Thoracic aorta (tissue), 2 donors: ENCODE data around the gene IQSEC1. TPM values are rescaled to one million over a fixed set of nuclear protein-coding genes. Genes with fewer than 3 reads are reported as not detected.

Source experiments
- ATAC-seq: fragments of 150-250 bp; one replicate; pipeline ENCODE4 v1.8.0; 2017; ENCODE audit warnings: low read depth; ENCODE audit not compliant: insufficient number of reproducible peaks, low FRiP score
- DNase-seq: peaks from one replicate; pipeline ENCODE4 v3.0.0-alpha.2; 2020; ENCODE audit warnings: low spot score
- H3K27ac ChIP-seq, 2 donors: fragments of 200-600 bp; sonication (generic); 1 replicate in 1 of 2; 2 replicates in 1 of 2; pipeline ENCODE4 v1.5.1; 2016; ENCODE audit warnings: mild to moderate bottlenecking in 2 of 2, moderate library complexity in 2 of 2
- H3K27me3 ChIP-seq: fragments of 200-600 bp; sonication (generic); replicated peaks from 2 replicates; pipeline ENCODE4 v1.6.0; 2016; ENCODE audit warnings: mild to moderate bottlenecking; ENCODE audit not compliant: insufficient read depth
- H3K36me3 ChIP-seq: fragments of 200-600 bp; sonication (generic); one replicate; pipeline ENCODE4 v1.5.1; 2016
- H3K4me1 ChIP-seq, 2 donors: fragments of 200-600 bp; sonication (generic); 1 replicate in 1 of 2; 2 replicates in 1 of 2; pipeline versions ENCODE4 v1.5.1 to v1.6.0; 2016; ENCODE audit warnings: low read depth in 2 of 2, mild to moderate bottlenecking in 1 of 2; ENCODE audit not compliant: control insufficient read depth in 1 of 2
- H3K4me3 ChIP-seq: fragments of 200-600 bp; sonication (generic); 2 replicates; pipeline ENCODE4 v1.5.1; 2016; ENCODE audit warnings: mild to moderate bottlenecking
- H3K9me3 ChIP-seq: fragments of 200-600 bp; sonication (generic); 2 replicates; pipeline ENCODE4 v1.5.1; 2016
- CTCF ChIP-seq: fragments of 200-600 bp; sonication (generic); IDR thresholded peaks from one replicate; pipeline ENCODE4 v1.5.1; 2019; ENCODE audit warnings: antibody characterized with exemption
- total RNA-seq, 2 donors: library from RNA; depleted of rRNA; stranded (reverse); fragments of >200 nt; gene quantifications; one replicate each; pipeline versions ENCODE4 v1.1.0 to v1.2.3, GENCODE V29; 2016

IQSEC1 gene
- total RNA-seq, 2 donors from 2014 or later = 93.6 to 121 TPM

- H3K9me3 ChIP-seq = no peaks in the 10 kb centered on the region
- no peak overlapping the region for H3K27ac ChIP-seq
- H3K4me1 ChIP-seq = peaks cover 4 to 19% of the 10 kb centered on the region in 2 donors
- no peak overlapping the region for H3K4me3 ChIP-seq
- DNase-seq (no peak), ATAC-seq (no peak)
- H3K36me3 ChIP-seq = no peaks in the 10 kb centered on the region
- TF ChIP-seq CTCF = no peak
- H3K27me3 ChIP-seq = no peaks in the 10 kb centered on the region
Observed at GRCh38 chr3:13051066-13051465, 22.2 kb downstream of the IQSEC1 start.

- no peak for TF ChIP-seq CTCF
- Histone ChIP-seq H3K36me3 (no peaks in the 10 kb centered on the region), H3K27ac (no peak overlapping the region), H3K9me3 (no peaks in the 10 kb centered on the region), H3K4me3 (no peak overlapping the region), H3K27me3 (no peaks in the 10 kb centered on the region), H3K4me1 (peaks cover 4 to 19% of the 10 kb centered on the region in 2 donors)
- ATAC-seq = no peak
- no peak for DNase-seq
Observed at GRCh38 chr3:13050446-13050845, 22.8 kb downstream of the IQSEC1 start.

- Histone ChIP-seq H3K27me3 (no peaks in the 10 kb centered on the region), H3K27ac (no peak overlapping the region), H3K9me3 (no peaks in the 10 kb centered on the region), H3K4me3 (no peak overlapping the region), H3K36me3 (no peaks in the 10 kb centered on the region), H3K4me1 (peaks cover 4 to 16% of the 10 kb centered on the region in 2 donors)
- ATAC-seq (no peak), DNase-seq (no peak)
- TF ChIP-seq CTCF = no peak
Observed at GRCh38 chr3:13049400-13049799, 23.8 kb downstream of the IQSEC1 start.

GRCh38 chr3:13047296-13048165 lies 25.7 kb downstream of the IQSEC1 start:
- H3K4me1 ChIP-seq = no peaks in the 10 kb centered on the region
- H3K36me3 ChIP-seq = no peaks in the 10 kb centered on the region
- DNase-seq (no peak), ATAC-seq (no peak)
- no peak overlapping the region for H3K4me3 ChIP-seq
- no peaks in the 10 kb centered on the region for H3K27me3 ChIP-seq
- H3K9me3 ChIP-seq = no peaks in the 10 kb centered on the region
- no peak overlapping the region for H3K27ac ChIP-seq
- no peak for TF ChIP-seq CTCF

GRCh38 chr3:13046569-13047274 lies 26.5 kb downstream of the IQSEC1 start:
- Histone ChIP-seq H3K4me3 (no peak overlapping the region), H3K27me3 (no peaks in the 10 kb centered on the region), H3K27ac (no peak overlapping the region), H3K9me3 (no peaks in the 10 kb centered on the region), H3K36me3 (no peaks in the 10 kb centered on the region), H3K4me1 (no peaks in the 10 kb centered on the region)
- no peak for ATAC-seq
- no peak for DNase-seq
- TF ChIP-seq CTCF = no peak
